ENCODE measurements around the gene DOCK3.

DNA sequence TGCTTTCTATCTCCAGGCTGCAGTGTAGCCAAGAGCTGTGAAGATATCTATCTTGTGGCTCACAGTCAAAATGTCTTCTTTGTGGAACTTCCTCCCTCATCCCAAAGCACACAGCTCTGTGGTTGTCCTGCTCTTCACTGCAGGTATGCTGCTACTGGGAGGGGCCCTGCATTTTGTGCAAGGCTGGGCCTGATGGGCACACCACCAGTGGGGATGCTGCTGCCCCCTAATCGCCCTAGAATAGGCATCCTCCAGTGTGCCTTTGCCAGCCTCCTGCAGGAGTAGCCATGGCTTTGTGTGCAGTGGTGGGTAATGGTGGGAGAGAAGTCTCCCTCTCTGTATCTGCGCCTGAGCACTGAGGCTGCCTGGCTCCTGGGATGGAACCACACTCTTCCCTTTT lies 297.3 kb downstream of the DOCK3 start:
- TF ChIP-seq POLR2AphosphoS5 (IDR thresholded peaks at IDR 0.05; ENCODE audit: borderline replicate concordance, low read depth, low read length) (no peak), EZH2 (IDR thresholded peaks at IDR 0.05) (no peak), FOXP2 (optimal IDR thresholded peaks at IDR 0.05; ENCODE audit: control extremely low read depth, extremely low read length, insufficient read depth) (no peak)
